DOHH2 (cell line): Measurements from ENCODE around the gene ECSIT.

Experiments
- EZH2phosphoT487 ChIP-seq: fragments of 200-600 bp; sonication (generic); IDR thresholded peaks from 2 replicates; pipeline ENCODE4 v1.6.1; 2017; ENCODE audit warnings: borderline replicate concordance, mild to moderate bottlenecking, antibody characterized with exemption, low read length, moderate library complexity, mixed read lengths
- TF ChIP-seq, protein P1 (sequence below): fragments of 200-600 bp; sonication (generic); IDR thresholded peaks from one replicate; pipeline ENCODE4 v1.5.1; 2014; ENCODE audit warnings: antibody characterized with exemption, mild to moderate bottlenecking, low read depth, low read length; ENCODE audit not compliant: poor library complexity, severe bottlenecking

DNA sequence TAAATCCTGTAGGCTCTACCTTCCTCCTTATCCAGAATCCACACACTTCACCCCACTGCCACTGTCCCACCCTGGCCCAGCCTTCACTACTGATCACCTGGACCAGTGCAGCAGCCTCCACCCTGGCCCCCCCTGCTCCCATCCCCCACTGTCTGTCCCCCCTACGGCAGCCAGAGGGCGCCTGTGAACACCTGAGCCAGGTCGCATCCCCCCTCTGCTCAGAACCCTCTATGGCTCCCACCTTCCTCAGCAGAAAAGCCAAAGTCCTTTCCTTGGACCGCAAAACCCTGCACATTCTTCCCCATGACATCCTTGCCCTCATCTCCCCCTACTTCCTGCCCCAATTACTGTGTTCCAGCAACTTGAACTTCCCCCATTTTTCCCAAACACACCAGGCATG lies 68.7 kb downstream of the ECSIT start:
- TF ChIP-seq, protein P1, sequence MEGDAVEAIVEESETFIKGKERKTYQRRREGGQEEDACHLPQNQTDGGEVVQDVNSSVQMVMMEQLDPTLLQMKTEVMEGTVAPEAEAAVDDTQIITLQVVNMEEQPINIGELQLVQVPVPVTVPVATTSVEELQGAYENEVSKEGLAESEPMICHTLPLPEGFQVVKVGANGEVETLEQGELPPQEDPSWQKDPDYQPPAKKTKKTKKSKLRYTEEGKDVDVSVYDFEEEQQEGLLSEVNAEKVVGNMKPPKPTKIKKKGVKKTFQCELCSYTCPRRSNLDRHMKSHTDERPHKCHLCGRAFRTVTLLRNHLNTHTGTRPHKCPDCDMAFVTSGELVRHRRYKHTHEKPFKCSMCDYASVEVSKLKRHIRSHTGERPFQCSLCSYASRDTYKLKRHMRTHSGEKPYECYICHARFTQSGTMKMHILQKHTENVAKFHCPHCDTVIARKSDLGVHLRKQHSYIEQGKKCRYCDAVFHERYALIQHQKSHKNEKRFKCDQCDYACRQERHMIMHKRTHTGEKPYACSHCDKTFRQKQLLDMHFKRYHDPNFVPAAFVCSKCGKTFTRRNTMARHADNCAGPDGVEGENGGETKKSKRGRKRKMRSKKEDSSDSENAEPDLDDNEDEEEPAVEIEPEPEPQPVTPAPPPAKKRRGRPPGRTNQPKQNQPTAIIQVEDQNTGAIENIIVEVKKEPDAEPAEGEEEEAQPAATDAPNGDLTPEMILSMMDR = peak; percentile 66
- no peak for TF ChIP-seq EZH2phosphoT487
